Psoas muscle (tissue), 8 donors: ENCODE measurements around the gene AGPAT3. TPM values are rescaled to one million over a fixed set of nuclear protein-coding genes. Genes with fewer than 3 reads are reported as not detected.

ENCODE experiments used
- ATAC-seq, 4 donors: fragments of 200-7000 bp; cut with Tn5 transposase; one replicate each; pipeline ENCODE4 v1.9.1; 2020; ENCODE audit warnings: moderate library complexity in 3 of 4, mild to moderate bottlenecking in 2 of 4
- DNase-seq, 2 donors: peaks; one replicate each; pipeline ENCODE4 v3.0.0-alpha.2; 2020
- H3K27ac ChIP-seq: fragments of 200-600 bp; one replicate; pipeline ENCODE4 v1.8.0; 2022
- H3K27me3 ChIP-seq, 3 donors: fragments of 200-600 bp in 1 of 3; one replicate each; pipeline versions ENCODE4 v1.6.1 to v1.8.0; 2013 to 2022; ENCODE audit warnings: low read length in 2 of 3, mild to moderate bottlenecking in 2 of 3, moderate library complexity in 1 of 3; ENCODE audit not compliant: insufficient read depth in 3 of 3
- H3K36me3 ChIP-seq, 2 donors: fragments of 200-600 bp in 1 of 2; one replicate each; pipeline versions ENCODE4 v1.6.1 to v1.8.0; 2013 to 2022; ENCODE audit warnings: low read depth in 1 of 2, mild to moderate bottlenecking in 1 of 2, moderate library complexity in 1 of 2; ENCODE audit not compliant: insufficient read depth in 1 of 2
- H3K4me1 ChIP-seq: fragments of 200-600 bp; one replicate; pipeline ENCODE4 v1.8.0; 2022
- H3K4me3 ChIP-seq: fragments of 200-600 bp; one replicate; pipeline ENCODE4 v1.8.0; 2022; ENCODE audit warnings: mild to moderate bottlenecking
- H3K9me3 ChIP-seq: fragments of 200-600 bp; one replicate; pipeline ENCODE4 v1.8.0; 2022
- WGBS, 3 donors: extraction: QIAGEN DNeasy Blood & Tissue Kit; methylation state at CpG; one replicate each; pipeline versions ENCODE4 v1.1.6 to v1.1.7; 2013; 5-methylcytosine and 5-hydroxymethylcytosine counted together
- intact Hi-C, 2 donors: fragments of 100-400 bp; cut with DNase I; formaldehyde crosslinking; loops; one replicate each; pipeline versions ENCODE4 v1.11.0 to v1.14.2; 2022
- polyA plus RNA-seq, 3 donors: library from polyadenylated mRNA; stranded (reverse); fragments of 200-250 nt; gene quantifications; one replicate each; pipeline ENCODE4 v1.2.3, GENCODE V29; 2013
- total RNA-seq, 4 donors: library from RNA; stranded (reverse); fragmentation: NEBNext Ultra II Directional in 2 of 4; extraction: Animal tissue kit (Norgen Biotek cat#: 25700) in 2 of 4; gene quantifications; one replicate each; pipeline versions ENCODE4 v1.2.1 to v1.2.4, GENCODE V29; 2021 to 2023
- TF ChIP-seq, protein P1 (sequence below): fragments of 200-600 bp; IDR thresholded peaks from one replicate; pipeline ENCODE4 v1.8.0; 2022; ENCODE audit warnings: antibody characterized with exemption
- donor health status: healthy with polysubstance abuse.
- donor health status: DM: no; HTN: no; CAD: no; lungs with moderate emphysema.
- donor health status: Bipolar disorder and iron deficiency.
- donor health status: healthy.
- donor health status: DM: yes; HTN: yes; CAD: no.
- donor health status: DM: no; HTN: no; CAD: no.
- donor health status: DM: no; HTN: no; CAD: no.
- donor health status: DM: yes; HTN: yes; CAD: no.

Gene AGPAT3
- total and polyA plus RNA-seq, 7 donors = 28.4 to 117 (median 50.7) TPM

DNA sequence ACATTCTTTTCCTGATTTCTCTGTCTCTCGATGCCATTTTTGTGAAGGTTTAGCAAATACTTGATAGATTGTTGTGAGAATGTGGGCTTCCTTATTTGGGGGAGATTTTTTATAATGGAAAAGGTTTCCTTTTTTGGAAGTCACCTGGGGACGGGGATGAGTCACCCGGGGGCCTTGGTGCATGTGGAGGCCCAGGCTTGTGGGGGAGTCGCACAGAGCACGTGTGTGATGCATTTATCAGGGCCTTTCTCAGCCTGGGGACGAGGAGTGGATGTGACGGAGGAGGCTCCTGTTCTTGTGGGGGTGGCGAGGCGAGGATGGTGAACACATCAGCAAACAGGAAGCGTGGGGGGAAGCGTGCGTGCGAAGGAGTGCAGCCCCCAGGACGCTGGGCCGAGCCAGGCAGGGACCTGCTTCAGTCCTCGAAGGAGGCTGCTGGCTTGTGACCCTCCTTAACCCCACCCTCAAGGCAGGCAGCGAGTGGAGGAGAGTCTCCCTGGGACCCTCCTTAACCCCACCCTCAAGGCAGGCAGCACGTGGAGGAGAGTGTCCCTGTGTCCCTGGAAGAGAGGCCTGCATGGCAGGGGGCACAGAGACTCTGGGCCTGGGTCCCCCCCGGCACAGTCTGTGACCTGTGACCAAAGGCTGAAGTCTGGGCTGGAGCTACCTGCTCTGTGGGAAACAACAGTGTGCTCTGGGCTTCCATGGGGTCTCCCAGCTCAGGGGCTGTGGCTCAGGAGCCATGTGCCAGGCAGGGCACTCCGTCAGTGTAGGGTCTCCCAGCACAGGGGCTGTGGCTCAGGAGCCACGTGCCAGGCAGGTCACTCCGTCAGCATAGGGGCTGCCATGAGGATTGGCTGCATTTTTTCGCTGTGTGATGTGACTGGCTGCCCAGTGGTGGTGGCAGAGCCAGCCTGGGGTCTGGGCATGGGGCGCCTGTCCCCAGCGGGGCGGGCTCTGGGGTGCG, 57.2 kb downstream of the AGPAT3 start:
- TF ChIP-seq, protein P1, sequence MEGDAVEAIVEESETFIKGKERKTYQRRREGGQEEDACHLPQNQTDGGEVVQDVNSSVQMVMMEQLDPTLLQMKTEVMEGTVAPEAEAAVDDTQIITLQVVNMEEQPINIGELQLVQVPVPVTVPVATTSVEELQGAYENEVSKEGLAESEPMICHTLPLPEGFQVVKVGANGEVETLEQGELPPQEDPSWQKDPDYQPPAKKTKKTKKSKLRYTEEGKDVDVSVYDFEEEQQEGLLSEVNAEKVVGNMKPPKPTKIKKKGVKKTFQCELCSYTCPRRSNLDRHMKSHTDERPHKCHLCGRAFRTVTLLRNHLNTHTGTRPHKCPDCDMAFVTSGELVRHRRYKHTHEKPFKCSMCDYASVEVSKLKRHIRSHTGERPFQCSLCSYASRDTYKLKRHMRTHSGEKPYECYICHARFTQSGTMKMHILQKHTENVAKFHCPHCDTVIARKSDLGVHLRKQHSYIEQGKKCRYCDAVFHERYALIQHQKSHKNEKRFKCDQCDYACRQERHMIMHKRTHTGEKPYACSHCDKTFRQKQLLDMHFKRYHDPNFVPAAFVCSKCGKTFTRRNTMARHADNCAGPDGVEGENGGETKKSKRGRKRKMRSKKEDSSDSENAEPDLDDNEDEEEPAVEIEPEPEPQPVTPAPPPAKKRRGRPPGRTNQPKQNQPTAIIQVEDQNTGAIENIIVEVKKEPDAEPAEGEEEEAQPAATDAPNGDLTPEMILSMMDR = no peak
- Histone ChIP-seq H3K4me1 (peaks cover 78% of the 10 kb centered on the region), H3K36me3 (no peaks in the 10 kb centered on the region), H3K9me3 (no peaks in the 10 kb centered on the region), H3K27ac (peak overlapping the region; percentile 67), H3K4me3 (no peak overlapping the region), H3K27me3 (no peaks in the 10 kb centered on the region)
- peak in 1 of 2 donors; percentile 56 for DNase-seq
- WGBS, 3 donors = 68 to 71% (median 69%) methylated on average over 26 to 27 of the region's 27 CpGs
- intact Hi-C loops = loop anchor here in 1 of 2 donors (5.0 kb wide), 1 partner anchor 110 kb away; no protein-coding TSS in a partner anchor
- ATAC-seq = no peak

DNA sequence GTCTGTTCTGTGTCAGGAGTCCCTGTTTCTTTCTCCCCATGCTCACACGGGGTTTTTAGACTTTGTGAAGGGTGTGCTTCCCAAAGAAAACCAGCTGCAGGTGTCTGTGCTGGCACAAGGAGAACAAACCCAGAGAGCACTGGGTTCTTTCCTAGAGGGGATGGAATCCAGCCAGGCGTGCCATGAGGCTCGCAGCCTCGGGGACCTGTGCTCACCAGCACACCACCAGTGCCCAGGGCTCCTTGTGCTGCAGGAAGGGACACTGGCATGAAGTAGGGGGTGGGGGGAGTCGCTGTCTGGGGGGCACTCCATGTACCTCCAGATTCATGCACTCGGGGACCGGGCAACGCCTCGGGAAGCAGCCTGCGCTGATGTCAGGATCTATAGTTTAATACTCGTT, 57.9 kb downstream of the AGPAT3 start:
- Histone ChIP-seq H3K36me3 (no peaks in the 10 kb centered on the region), H3K4me1 (peaks cover 82% of the 10 kb centered on the region), H3K27me3 (no peaks in the 10 kb centered on the region), H3K9me3 (no peaks in the 10 kb centered on the region), H3K27ac (peak overlapping the region; percentile 67), H3K4me3 (no peak overlapping the region)
- WGBS, 3 donors = 37 to 53% (median 40%) methylated on average over 11 of the region's 11 CpGs
- intact Hi-C loops = loop anchor here in 1 of 2 donors (5.0 kb wide), 1 partner anchor 111 kb away; no protein-coding TSS in a partner anchor
- TF ChIP-seq, protein P1 = no peak
- DNase-seq (peak in 1 of 2 donors; percentile 60), ATAC-seq (peak in 1 of 4 donors; percentile 24)

GRCh38 chr21:43923391-43923790, 58.4 kb downstream of the AGPAT3 start:
- Histone ChIP-seq H3K27ac (peak overlapping the region; percentile 67), H3K27me3 (no peaks in the 10 kb centered on the region), H3K4me1 (peaks cover 83% of the 10 kb centered on the region), H3K9me3 (no peaks in the 10 kb centered on the region), H3K36me3 (no peaks in the 10 kb centered on the region), H3K4me3 (no peak overlapping the region)
- DNase-seq (peak in 1 of 2 donors; percentile 53), ATAC-seq (peak in 3 of 4 donors; percentile 18 to 34 (median 23))
- WGBS, 3 donors = 29 to 42% (median 32%) methylated on average over 8 of the region's 8 CpGs
- TF ChIP-seq, protein P1 = no peak
- intact Hi-C loops = loop anchor here in 1 of 2 donors (5.0 kb wide), 1 partner anchor 111 kb away; no protein-coding TSS in a partner anchor

- TF ChIP-seq, protein P1 = no peak
- Histone ChIP-seq H3K9me3 (no peaks in the 10 kb centered on the region), H3K4me1 (peaks cover 84% of the 10 kb centered on the region), H3K4me3 (no peak overlapping the region), H3K36me3 (no peaks in the 10 kb centered on the region), H3K27me3 (no peaks in the 10 kb centered on the region), H3K27ac (peak overlapping the region; percentile 73)
- no peak for ATAC-seq
- intact Hi-C loops = loop anchor here in 1 of 2 donors (5.0 kb wide), 1 partner anchor 112 kb away; no protein-coding TSS in a partner anchor
- peak in 1 of 2 donors; percentile 56 for DNase-seq
- 71 to 74% (median 72%) methylated on average over 25 of the region's 25 CpGs for WGBS, 3 donors
Measured at GRCh38 chr21:43924421-43925095, 59.5 kb downstream of the AGPAT3 start.
